GM18498 (cell line): ENCODE measurements around the gene NOTCH1.
"Not testable (repeated sequence)": the region's sequence is repeated elsewhere in the genome, so short reads cannot be mapped to it uniquely, and the experiment has no call there.

Experiments
- ATAC-seq: cut with Tn5 transposase; IDR thresholded peaks from one replicate; pipeline ENCODE4 v1.9.1; 2021; ENCODE audit warnings: mild to moderate bottlenecking, moderate library complexity; ENCODE audit not compliant: unreplicated experiment

Gene NOTCH1

DNA sequence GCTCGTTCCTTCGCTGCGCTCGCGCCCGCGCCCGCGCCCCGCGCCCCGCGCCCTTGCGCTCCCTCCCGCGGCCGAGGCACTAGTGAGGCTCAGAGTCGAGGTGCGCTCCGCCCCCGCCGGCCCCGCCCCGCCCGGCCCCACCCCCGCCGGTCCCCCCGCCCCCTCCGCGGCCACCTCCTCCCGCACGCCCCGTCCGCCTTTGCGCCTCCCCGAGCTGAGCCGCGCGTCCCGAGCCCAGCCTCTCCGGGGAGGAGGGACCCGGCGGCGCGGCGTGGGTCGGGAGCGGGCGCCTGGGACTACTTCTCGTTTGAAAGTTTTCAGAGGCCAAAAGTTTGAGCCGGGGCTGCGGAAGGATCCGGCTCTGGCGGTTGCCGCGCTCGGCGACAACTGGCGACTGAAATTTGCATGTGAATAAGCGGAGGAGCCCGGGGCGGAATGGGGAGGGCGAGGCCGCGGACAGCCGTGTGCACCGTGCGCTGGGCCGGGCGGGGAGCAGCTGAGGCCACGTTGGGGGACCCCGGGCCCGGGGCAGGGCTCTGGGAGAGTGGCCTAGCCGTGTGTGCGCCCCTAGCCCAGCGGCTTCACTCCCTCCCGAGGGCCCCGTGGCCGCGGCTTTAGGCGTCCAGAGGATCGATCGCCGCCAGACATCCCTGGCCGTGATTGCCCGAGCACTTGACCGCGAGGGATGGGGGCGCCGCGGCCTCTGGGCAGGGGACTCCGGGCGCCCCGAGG, at the start of gene NOTCH1:
Gene NOTCH1, minus strand, starts transcription at position 84 of the 732 bp plus-strand sequence. CDS start 262 bp downstream, outside the sequence.
- ATAC-seq = peak; percentile 68

DNA sequence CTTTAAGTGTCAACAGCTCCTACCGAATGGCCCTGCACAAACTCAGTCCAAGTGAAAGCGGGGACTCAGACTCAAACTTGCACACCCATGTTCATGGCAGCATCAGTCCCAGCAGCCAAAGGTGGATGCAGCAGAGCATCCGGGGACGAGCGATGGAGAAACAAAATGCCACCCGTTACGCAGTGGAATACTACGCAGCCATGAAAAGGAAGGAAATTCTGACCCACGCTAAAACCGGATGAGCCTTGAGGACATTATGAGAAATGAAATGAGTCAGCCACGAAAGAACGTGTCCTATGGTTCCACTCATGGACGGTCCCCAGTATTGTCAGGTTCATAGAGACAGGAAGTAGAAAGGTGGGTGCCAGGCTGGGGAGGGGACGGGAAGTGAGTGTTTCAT, 48.6 kb upstream of the NOTCH1 start:
- no peak for ATAC-seq

DNA sequence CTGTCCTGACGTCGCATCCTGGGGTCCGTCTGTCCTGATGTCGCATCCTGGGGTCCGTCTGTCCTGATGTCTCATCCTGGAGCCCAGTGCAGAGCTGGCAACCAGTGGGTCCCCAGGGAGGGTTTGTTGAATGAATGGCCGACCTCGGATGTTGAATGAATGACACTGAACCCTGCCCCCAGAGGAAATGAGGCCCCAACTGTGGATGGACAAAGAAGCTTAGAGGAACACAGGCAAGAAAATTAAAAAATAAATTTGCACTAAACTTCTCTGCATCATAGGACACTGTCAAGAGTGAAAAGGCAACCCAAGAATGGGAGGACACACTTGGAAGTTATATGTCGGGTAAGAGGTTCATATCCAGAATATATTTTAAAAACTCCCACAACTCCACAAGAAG, 47.7 kb upstream of the NOTCH1 start:
- ATAC-seq = no peak

DNA sequence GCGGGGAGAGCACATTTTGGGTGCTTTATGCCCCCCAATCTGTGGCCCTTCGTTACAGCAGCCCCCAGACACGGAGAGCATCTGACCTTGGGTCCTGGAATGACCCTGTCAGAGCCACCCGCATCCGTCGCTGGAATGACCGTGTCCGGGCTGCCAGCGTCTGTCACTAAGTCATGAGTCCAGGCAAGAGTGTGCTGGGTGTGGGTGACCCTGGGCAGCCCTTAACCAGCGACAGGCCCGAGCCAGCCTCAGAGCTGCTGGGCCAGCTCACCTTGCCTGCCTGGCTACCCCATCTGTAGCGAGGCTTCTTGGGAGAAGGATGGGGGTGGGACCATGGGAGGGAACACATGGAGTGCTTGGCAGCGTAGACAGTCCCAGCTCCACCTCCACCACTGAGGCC, 46.8 kb upstream of the NOTCH1 start:
- ATAC-seq = no peak

DNA sequence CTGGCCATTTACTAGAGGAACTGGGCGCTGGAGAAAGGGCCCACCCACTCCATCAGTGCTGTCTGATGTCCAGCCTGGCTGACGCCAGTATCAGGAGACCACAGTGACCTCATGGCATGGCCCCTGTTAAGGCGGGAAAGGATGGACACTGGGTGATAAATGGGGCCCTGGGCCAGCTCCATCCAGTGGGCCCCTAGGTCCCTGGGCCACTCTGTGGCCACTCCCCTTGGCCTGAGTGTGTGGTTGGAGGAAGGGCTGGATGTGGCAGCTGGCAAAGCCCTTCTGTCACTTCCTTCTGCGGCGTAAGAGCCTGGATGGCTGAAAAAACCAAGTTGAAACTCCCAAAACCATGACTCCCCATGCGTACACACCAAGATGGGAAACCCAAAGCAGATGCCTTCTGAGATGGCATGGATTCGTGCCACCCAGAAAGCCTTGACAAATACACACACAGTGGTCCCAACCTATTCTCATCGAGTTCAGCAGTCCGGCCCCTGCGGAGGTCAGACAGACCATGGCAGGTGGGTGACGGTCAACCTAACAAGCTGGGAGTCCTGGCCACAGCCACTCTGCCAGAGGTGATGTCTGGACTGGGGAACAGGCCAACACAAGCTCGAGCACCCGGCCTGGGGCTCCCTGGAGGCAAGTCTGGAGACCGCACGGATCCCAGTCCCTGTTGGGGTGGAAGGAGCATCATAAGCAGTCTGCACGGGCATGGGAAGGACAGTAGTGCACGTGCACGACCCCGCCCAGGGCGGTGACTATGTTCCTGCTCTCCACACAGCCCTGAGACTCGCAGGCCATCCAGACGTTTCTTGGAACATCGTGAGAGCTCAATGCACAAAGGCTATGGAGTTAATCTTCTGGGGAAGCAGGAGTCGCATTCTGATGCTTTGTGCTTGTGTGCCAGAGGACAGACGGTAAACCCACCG, 45.2 kb upstream of the NOTCH1 start:
- ATAC-seq = no peak

DNA sequence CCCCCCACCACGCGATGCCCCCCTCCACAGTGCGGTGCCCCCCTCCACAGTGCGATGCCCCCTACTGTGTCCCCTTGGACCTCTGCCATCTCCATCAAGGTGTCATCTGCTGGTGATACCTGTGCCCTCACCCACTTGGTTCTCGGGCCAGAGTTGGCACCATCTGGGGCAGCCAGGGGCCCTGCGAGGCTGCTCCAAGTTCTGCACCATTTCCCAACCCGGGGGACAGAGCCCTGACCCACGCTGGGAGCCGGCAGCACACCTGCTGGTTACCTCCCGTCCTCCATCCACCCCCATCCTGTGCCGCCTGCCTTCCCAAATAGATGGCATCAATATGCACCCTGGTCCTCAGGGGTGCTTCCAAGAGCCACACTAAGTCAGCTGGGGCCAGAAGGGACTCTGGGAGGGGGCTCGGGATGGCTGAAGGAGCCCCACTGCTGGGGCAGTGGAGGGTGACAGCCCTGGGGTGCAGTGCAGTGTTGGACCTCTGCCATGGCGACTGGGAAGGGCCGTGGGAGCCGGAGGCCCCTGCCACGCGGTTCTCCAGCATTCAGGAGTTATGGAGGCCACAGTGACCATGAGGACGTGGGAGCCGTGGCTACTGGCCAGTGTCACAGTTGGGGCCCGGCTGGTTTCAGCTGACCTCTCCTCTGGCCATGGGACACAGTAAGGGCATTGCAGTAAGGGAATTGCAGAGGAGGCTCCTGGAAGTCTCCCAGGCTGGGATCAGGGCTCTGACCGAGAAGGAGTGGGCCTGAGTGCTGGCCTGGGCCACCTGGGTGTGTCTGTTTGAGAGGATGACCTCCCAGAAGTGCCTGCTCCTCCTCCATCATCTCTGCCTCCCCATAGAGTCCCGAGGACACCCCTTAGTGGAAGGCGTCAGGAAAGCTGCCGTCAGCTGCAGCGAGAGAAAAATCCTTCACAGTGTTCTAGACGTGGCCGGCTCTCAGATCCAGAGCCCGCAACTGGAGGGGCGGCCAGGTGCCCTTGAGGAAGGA, 44.2 kb upstream of the NOTCH1 start:
- ATAC-seq = no peak

DNA sequence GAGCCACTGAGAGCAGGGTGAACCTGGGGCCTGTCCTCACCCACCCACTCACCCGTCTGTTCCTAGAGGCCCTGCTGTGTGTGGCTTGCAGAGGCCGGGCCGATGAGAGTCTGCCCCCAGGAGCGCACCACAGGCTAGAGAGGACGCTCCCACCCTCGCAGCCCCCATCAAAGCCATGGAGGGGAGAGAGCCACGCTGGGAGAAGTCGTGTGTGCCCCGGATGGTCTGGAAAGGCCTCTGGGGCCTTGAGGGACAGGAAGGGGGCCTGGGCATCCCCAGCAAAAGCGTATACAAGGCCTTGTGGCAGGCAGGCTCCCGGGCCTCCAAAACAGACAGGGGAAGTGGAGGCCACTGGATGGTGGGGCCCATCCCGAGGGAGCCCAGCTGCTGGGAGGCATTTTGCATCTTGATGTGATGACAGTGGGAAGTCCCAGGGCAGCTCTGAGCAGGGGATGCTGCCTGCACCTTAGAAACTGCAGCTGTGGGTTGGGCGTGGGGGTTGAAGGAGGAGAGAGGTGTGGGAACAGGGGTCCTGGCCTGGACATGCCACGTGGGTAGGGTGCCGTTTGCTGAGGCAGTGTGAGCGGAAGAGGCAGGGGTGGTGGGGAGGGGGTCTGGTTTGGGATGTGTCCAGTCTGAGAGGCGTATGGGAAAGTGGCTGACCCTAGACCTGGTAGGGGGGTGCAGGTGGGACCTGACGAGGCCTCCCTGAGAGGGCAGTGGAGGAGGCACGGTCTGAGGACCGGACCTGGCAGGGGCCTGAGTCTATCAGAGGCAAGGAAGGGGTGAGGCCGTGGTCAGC, 43.0 kb upstream of the NOTCH1 start:
- no peak for ATAC-seq

DNA sequence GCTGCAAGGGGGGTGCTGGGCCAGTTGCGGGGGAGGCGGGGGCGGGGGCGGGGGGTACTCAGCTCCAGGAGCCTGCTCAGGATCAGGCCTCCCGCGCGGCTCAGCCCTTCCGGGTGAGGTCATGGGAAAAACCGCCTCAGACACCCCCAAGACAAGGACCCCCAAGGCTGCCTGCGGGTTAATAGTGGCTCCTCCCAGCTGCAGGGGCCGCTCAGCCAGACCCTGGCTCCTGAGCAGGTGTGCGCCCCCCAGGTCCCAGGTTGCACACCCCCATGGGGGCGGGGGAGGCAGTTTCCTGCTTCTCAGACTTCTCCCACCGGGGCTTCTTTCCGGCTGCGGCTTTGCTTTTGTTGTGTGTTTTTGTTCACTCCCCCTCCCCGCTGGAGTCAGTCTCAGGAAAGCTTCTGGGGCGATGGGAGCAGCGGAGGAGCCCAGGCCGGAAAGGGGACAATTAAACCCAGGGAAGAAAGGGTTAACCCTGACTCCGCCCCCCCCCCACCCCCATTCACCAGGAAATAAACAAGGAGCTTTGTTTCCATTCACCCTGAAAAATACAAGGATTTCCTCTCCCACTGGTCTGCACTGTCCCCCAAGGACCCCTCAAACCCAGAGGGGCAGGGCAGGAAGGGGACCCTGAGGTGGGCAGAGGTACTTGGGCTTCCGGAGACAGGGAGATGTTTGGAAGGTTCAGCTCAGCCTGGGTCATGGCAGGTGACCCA, 42.3 kb upstream of the NOTCH1 start:
- ATAC-seq = no peak

DNA sequence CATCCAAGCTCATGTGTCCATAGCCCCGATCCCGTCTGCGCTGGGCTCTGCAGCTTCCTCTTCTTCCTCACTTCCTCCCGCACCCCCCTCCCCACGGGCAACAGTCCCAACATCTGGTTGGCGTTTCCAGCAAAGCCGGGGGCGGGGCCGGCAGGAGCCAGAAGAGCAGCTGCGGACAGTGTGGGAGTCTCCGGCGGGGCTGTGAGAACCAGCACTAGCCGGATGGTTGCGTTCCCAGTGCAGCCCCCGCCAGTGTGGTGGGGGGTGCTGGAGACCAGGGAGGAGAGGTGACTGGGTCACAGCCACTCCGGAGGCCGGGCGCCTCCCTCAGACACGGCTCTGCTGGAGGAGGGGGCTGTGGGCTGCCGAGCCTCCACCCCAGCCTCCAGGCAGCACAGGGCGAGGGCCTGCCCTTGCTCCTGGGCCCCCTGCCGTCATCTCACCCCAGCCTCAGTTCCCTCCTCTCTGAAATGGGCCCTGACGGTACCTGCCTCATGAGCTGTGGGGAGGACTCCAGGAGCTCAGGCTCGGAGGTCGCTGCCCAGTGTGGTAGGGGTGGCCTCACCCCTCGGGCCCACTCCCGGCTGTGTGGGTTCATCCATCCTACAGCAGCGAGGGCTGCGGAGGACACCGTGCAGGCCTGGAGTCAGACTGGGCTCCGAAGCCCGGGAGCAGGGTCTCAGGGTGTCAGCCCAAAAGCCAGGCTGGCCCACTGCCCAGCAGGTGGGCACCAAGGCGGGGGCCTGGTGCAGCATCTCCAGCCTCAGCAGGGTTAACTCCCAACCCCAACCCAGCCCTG, 41.5 kb upstream of the NOTCH1 start:
- ATAC-seq = no peak

DNA sequence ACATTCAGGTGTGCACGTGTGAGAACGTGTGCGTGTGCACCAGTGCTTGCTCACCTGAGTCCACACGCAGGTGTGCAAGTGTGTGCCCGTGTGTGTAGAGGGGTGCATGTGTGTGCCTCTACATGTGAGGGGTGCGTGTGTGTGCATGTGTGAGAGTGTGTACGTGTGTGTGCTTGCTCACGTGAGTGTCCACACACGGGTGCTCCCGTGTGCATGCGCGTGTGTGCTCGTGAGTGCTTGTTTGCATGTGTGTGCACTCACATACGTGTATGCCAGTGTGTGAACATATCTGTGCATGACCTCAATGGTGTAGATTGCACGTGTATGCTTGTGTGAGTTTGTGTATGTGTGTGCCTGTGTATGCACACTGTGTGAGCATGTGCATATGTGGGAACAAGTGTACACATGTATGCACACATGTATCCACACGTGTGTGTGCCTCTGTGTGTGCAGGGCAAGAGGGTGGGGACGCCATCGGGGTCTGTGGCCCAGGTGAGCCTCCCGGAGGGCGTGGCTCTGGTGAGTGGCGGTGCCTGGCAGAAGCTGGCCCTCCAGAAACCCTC, 40.6 kb upstream of the NOTCH1 start:
- ATAC-seq = no peak

DNA sequence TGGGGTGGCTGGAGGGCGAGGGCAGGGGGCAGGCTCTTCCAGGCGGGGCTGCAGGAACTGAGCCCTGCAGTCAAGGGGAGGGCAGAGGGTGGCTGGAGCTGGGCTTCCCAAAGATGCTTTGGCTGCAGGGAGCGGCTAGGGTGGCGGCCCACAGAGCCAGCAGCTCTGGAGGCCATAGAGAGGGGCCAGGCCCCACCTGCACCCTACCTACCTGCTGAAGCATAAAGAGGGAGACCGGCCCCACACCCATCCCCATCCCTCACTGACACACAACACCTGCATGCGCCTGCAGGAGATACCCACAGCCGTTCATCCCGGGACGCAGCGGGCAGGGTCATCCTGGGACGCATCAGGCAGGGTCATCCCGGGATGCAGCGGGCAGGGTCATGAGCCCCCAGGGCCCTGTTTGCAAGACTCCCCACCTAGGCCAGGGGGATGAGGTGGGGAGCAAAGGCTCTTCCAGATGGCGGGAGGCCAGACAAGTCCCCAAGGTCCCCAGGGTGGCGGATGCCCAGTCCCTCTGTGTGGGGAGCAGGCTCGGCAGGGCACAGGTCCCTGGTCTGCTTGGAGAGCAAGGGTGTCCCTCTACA, 39.8 kb upstream of the NOTCH1 start:
- no peak for ATAC-seq

DNA sequence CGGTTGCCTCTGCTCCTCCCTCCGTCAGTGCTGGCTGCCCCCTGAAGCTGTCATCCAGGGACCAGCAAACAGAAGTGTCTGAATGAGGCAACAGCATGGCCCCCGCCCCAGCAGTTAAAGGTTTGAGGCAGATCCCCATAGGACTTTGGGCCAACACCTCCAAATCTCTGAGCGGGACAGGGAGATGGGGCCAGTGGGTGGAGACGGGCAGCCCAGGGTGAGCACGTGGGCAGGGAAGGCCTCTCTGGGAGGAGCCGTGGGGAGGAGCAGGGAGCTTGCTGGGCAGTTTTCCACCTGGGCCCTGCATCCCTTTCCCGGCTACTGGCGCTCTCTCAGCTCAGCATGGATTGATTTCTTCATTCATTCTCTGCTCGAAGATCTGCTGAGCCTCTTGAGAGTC, 39.1 kb upstream of the NOTCH1 start:
- no peak for ATAC-seq

DNA sequence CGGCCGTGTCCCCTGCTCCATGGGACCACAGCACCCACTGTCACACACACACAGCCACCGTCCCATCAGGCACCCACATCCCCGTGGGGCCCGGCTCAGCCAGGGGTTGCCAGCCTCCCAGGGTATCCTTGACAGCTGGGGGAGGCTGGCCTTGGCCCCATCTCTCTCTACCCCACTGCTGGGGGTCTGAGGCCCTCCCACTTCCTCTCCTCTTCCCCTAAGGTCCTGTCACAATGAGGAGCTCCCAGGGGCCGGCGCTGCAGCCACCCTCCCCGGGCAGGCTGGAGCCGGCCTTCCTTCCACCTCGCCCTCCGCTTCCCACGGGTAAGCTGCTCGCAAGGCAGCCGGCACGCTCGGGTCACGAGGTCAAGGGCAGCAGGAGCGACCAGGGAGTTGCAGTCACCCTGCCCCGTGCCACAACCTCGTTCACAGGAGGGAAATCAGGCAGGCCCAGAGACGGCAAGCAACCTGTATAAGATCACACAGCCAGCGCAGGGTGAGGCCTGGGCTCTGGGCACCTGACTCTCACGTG, 38.6 kb upstream of the NOTCH1 start:
- no peak for ATAC-seq

DNA sequence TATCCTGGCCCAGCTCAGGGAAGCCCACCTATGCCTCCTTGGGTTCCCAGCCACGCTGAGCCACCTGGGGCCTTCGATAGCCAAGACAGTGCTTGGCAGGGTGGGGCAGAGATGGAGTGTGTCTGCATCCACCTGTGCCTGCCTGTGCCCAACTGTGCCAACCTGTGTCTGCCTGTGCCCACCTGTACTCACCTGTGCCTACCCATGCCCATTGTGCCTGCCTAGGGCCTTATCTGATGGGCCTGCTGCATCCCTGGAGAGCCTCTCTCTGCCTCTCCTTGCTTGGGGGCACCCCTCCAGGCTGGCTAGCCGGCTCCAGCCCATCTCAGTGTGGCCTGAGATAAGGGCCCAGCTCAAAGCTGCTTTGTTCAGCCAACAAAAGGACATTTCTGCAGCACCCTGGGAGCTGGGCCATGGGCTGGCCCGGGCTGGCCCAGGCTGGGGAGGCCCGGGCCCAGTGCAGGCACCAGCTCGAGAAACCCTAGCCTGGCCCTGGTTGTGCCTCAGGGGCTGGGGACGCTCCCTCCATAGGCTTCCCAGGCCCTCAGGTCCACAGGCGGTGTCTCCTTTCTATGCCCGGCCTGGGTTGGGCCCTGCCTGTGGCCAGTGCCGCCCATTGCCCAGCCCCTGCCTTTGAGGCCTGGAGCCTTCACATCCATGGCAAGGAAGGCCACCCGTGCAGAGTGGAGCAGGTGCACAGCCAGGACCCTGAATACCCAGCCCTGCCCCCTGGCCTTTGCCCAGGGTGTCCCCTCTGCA, 37.3 kb upstream of the NOTCH1 start:
- ATAC-seq = no peak

DNA sequence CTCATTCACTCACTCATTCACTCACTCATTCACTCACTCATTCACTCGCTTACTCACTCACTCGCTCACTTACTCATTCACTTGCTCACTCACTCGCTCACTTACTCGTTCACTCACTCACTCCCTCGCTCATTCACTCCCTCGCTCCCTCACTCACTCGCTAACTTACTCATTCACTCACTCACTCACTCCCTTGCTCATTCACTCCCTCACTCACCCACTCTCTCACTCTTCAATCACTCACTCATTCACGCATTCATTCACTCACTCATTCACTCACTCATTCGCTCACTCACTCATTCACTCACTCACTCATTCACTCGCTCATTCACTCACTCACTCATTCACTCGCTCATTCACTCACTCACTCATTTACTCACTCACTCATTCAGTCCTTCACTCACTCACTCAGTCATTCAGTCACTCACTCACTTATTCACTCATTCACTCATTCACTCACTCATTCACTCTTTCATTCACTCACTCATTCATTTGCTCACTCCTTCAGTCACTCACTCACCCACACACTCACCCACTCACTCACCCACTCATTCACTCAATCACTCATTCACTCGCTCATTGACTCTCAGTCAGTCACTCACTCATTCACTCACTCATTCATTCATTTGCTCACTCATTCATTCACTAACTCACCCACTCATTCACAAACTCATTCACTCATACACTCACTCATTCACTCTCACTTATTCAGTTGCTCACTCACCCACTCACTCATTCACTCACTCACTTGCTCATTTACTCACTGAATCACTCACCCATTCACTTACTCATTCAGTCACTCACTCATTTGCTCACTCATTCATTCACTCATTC, 36.0 kb upstream of the NOTCH1 start:
- no peak for ATAC-seq

DNA sequence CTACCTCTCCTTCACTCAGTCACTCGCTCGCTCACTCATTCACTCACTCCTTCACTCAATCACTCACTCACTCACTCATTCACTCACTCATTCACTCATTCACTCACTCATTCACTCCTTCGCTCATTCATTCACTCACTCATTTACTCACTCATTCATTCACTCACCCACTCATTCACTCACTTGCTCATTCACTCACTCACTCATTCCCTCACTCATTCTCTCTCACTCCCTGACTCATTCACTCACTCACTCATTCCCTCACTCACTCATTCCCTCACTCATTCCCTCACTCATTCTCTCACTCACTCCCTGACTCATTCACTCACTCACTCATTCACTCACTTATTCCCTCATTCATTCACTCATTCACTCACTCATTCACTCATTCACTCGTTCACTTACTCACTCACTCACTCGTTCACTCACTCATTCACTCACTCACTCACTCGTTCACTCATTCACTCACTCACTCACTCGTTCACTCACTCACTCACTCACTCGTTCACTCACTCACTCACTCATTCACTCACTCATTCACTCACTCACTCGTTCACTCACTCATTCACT, 33.9 kb upstream of the NOTCH1 start:
- not testable (repeated sequence) for ATAC-seq
